HCT116 (cell line): Measurements from ENCODE around the gene PLXNB3. TPM values are rescaled to one million over a fixed set of nuclear protein-coding genes. Genes with fewer than 3 reads are reported as not detected.

Experiments used
- ATAC-seq: fragments of 200-7000 bp; cut with Tn5 transposase; 2 replicates; pipeline ENCODE4 v1.9.1; 2020; ENCODE audit warnings: mild to moderate bottlenecking, moderate library complexity
- BruUV-seq: library from RNA; stranded (reverse); fragments of 400-500 nt; replicated peaks from 2 replicates; lab custom pipeline; 2021; lab: Mats Ljungman, UMichigan
- CTCF ChIA-PET: fragments of 300-600 bp; sonication (Branson Sonifier 250); formaldehyde crosslinking; loops from one replicate; lab custom pipeline; 2021; ENCODE audit warnings: antibody characterized with exemption; lab: Charles Lee
- POLR2A ChIA-PET: fragments of 300-600, 350-600 bp; sonication (Branson Sonifier 250); formaldehyde crosslinking; loops from one replicate; lab custom pipeline; 2021; ENCODE audit warnings: antibody characterized with exemption; lab: Charles Lee
- RAD21 ChIA-PET, 2 experiments: fragments of 300-600 bp; sonication (Branson Sonifier 250); formaldehyde crosslinking; loops; one replicate each; lab custom pipeline; 2023; ENCODE audit warnings: low total read pairs in 2 of 2; ENCODE audit not compliant: uncharacterized antibody in 2 of 2, unreplicated experiment in 2 of 2, low non-redundant PET in 1 of 2; lab: Charles Lee
- DNase-seq: peaks from one replicate; pipeline ENCODE4 v3.0.0-alpha.2; 2010; ENCODE audit warnings: low read depth, low spot score
- H2AFZ ChIP-seq: fragments of 200-600 bp; shearing (Covaris generic), sonication (generic); 2 replicates; pipeline ENCODE4 v1.6.1; 2017; ENCODE audit warnings: low read depth, mixed run types, mixed read lengths, antibody characterized with exemption, low read length; ENCODE audit not compliant: poor library complexity, severe bottlenecking
- H3K27ac ChIP-seq: 2 replicates; pipeline ENCODE4 v1.5.1; 2012; ENCODE audit warnings: low read depth, low read length
- H3K27me3 ChIP-seq: fragments of 200-600 bp; sonication (generic); 2 replicates; pipeline ENCODE4 v1.6.1; 2016; ENCODE audit warnings: mixed run types, low read length, mixed read lengths; ENCODE audit not compliant: insufficient read depth
- H3K36me3 ChIP-seq, 2 experiments: fragments of 200-500 bp in 1 of 2; fragments of 200-600 bp in 1 of 2; sonication (Bioruptor generic) in 1 of 2; sonication (generic) in 1 of 2; 2 replicates each; pipeline versions ENCODE4 v1.5.1 to v1.6.1; 2014 to 2016; ENCODE audit warnings: low read length in 2 of 2, inconsistent platforms in 1 of 2, mixed read lengths in 1 of 2, mixed run types in 1 of 2; ENCODE audit not compliant: insufficient read depth in 2 of 2, control insufficient read depth in 1 of 2
- H3K4me1 ChIP-seq, 2 experiments: fragments of 200-600 bp in 1 of 2; sonication (generic) in 1 of 2; 2 replicates each; pipeline versions ENCODE4 v1.5.1 to v1.6.1; 2012 to 2017; ENCODE audit warnings: low read length in 2 of 2, inconsistent platforms in 1 of 2, mild to moderate bottlenecking in 1 of 2, mixed read lengths in 1 of 2, mixed run types in 1 of 2, moderate library complexity in 1 of 2; ENCODE audit not compliant: insufficient read depth in 2 of 2, control insufficient read depth in 1 of 2
- H3K4me2 ChIP-seq: fragments of 200-600 bp; sonication (generic); 2 replicates; pipeline ENCODE4 v1.6.1; 2017; ENCODE audit warnings: mixed run types, low read length, mixed read lengths
- H3K4me3 ChIP-seq, 2 experiments: fragments of 200-600 bp in 1 of 2; sonication (generic) in 1 of 2; replicated peaks in 1 of 2; 2 replicates each; pipeline ENCODE4 v1.5.1; 2011 to 2016; ENCODE audit warnings: low read length in 2 of 2, control low read depth in 1 of 2, low read depth in 1 of 2, mild to moderate bottlenecking in 1 of 2, mixed read lengths in 1 of 2, mixed run types in 1 of 2
- H3K79me2 ChIP-seq: fragments of 200-600 bp; sonication (generic); 2 replicates; pipeline ENCODE4 v1.6.1; 2017; ENCODE audit warnings: mild to moderate bottlenecking, mixed run types, low read length, moderate library complexity, mixed read lengths; ENCODE audit not compliant: insufficient read depth
- H3K9ac ChIP-seq: fragments of 200-600 bp; sonication (generic); 2 replicates; pipeline ENCODE4 v1.6.1; 2016; ENCODE audit warnings: low read length, mixed read lengths
- H3K9me2 ChIP-seq: fragments of 200-600 bp; sonication (generic), shearing (Covaris generic); 2 replicates; pipeline ENCODE4 v1.6.1; 2017; ENCODE audit warnings: mixed run types, mild to moderate bottlenecking, moderate library complexity; ENCODE audit not compliant: insufficient read depth
- H3K9me3 ChIP-seq, 2 experiments: fragments of 200-500 bp in 1 of 2; fragments of 200-600 bp in 1 of 2; sonication (Bioruptor generic) in 1 of 2; sonication (generic) in 1 of 2; 2 replicates each; pipeline ENCODE4 v1.6.1; 2014 to 2017; ENCODE audit warnings: low read length in 2 of 2, mixed read lengths in 2 of 2, inconsistent platforms in 1 of 2, low read depth in 1 of 2, mild to moderate bottlenecking in 1 of 2, mixed run types in 1 of 2, moderate library complexity in 1 of 2; ENCODE audit not compliant: control insufficient read depth in 1 of 2, insufficient read depth in 1 of 2
- H4K20me1 ChIP-seq: fragments of 200-600 bp; sonication (generic), shearing (Covaris generic); 2 replicates; pipeline ENCODE4 v1.6.1; 2017; ENCODE audit warnings: mixed run types, mild to moderate bottlenecking, moderate library complexity; ENCODE audit not compliant: insufficient read depth
- CBX3 ChIP-seq: IDR thresholded peaks from 2 replicates; pipeline ENCODE4 v1.6.1; 2012; ENCODE audit warnings: low read depth
- ELF1 ChIP-seq: IDR thresholded peaks from 2 replicates; pipeline ENCODE4 v1.6.1; 2012; ENCODE audit warnings: low read depth, borderline replicate concordance
- FOSL1 ChIP-seq: IDR thresholded peaks from 2 replicates; pipeline ENCODE4 v1.6.1; 2012; ENCODE audit warnings: low read depth
- JUND ChIP-seq: IDR thresholded peaks from 2 replicates; pipeline ENCODE4 v1.6.1; 2012
- POLR2A ChIP-seq: IDR thresholded peaks from 2 replicates; pipeline ENCODE4 v1.7.0; 2011; ENCODE audit warnings: borderline replicate concordance; ENCODE audit not compliant: insufficient read depth, insufficient read length; ENCODE audit errors: extremely low read depth
- POLR2AphosphoS5 ChIP-seq: IDR thresholded peaks from 2 replicates; pipeline ENCODE4 v1.6.1; 2011; ENCODE audit warnings: mild to moderate bottlenecking, low read depth, low read length, moderate library complexity
- REST ChIP-seq: IDR thresholded peaks from 2 replicates; pipeline ENCODE4 v1.6.1; 2012; ENCODE audit warnings: low read depth
- SRF ChIP-seq: IDR thresholded peaks from 2 replicates; pipeline ENCODE4 v1.6.1; 2012; ENCODE audit warnings: low read depth
- ZFX ChIP-seq: fragments of 450-650 bp; IDR thresholded peaks from 2 replicates; pipeline ENCODE4 v1.6.1; 2017
- ZNF274 ChIP-seq: fragments of 200-500 bp; sonication (Bioruptor generic); IDR thresholded peaks from 2 replicates; pipeline ENCODE4 v1.6.1; 2014; ENCODE audit warnings: mild to moderate bottlenecking, low read depth, low read length, inconsistent platforms
- intact Hi-C: fragments of 100-400 bp; cut with micrococcal nuclease; formaldehyde crosslinking; loops from 2 replicates; pipeline ENCODE4 v1.10.0; 2022
- total RNA-seq: library from RNA; stranded (reverse); gene quantifications from one replicate; pipeline ENCODE4 v1.2.1, GENCODE V29; 2021; ENCODE audit not compliant: unreplicated experiment
- TF ChIP-seq, protein P1 (sequence below), 3 experiments: fragments of 200-600 bp in 1 of 3; sonication (generic) in 1 of 3; IDR thresholded peaks in 2 of 3; conservative IDR thresholded peaks in 1 of 3; 2 replicates each; pipeline ENCODE4 v1.5.1; 2012 to 2017; ENCODE audit warnings: low read depth in 2 of 3, low read length in 2 of 3, antibody characterized with exemption in 1 of 3, borderline replicate concordance in 1 of 3, control low read depth in 1 of 3, mild to moderate bottlenecking in 1 of 3, mixed read lengths in 1 of 3, mixed run types in 1 of 3, moderate library complexity in 1 of 3; ENCODE audit not compliant: insufficient read depth in 1 of 3
- TF ChIP-seq, protein P2 (sequence below): IDR thresholded peaks from 2 replicates; pipeline ENCODE4 v1.6.1; 2012
- TF ChIP-seq, protein P3 (sequence below): IDR thresholded peaks from 2 replicates; pipeline ENCODE4 v1.6.1; 2012

The PLXNB3 gene
- total RNA-seq, 1 experiment from 2014 or later: 4.8 TPM

- intact Hi-C loops: no loop called here
- no peaks in the 10 kb centered on the region for H3K27me3 ChIP-seq
- H3K27ac ChIP-seq: peak overlapping the region; percentile 70
- H3K4me3 ChIP-seq: peak overlapping the region; percentile 64 to 70
- H3K9ac ChIP-seq: peak overlapping the region; percentile 74
- H3K9me3 ChIP-seq: no peaks in the 10 kb centered on the region
- POLR2A ChIA-PET: no interaction called here
- CTCF ChIA-PET: no interaction called here
- no peaks in the 10 kb centered on the region for H4K20me1 ChIP-seq
- peaks cover 17 to 18% of the 10 kb centered on the region in 2 experiments; a peak in 3 of 4 replicates for H3K36me3 ChIP-seq
- peaks cover 45% of the 10 kb centered on the region for H3K79me2 ChIP-seq
- no peak for TF ChIP-seq FOSL1
- TF ChIP-seq, protein P1, sequence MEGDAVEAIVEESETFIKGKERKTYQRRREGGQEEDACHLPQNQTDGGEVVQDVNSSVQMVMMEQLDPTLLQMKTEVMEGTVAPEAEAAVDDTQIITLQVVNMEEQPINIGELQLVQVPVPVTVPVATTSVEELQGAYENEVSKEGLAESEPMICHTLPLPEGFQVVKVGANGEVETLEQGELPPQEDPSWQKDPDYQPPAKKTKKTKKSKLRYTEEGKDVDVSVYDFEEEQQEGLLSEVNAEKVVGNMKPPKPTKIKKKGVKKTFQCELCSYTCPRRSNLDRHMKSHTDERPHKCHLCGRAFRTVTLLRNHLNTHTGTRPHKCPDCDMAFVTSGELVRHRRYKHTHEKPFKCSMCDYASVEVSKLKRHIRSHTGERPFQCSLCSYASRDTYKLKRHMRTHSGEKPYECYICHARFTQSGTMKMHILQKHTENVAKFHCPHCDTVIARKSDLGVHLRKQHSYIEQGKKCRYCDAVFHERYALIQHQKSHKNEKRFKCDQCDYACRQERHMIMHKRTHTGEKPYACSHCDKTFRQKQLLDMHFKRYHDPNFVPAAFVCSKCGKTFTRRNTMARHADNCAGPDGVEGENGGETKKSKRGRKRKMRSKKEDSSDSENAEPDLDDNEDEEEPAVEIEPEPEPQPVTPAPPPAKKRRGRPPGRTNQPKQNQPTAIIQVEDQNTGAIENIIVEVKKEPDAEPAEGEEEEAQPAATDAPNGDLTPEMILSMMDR (IDR thresholded peaks at IDR 0.05 in 2 of 3, conservative IDR thresholded peaks at IDR 0.05 in 1 of 3; ENCODE audit: borderline replicate concordance in 1 of 3, insufficient read depth in 1 of 3, low read depth in 2 of 3, low read length in 2 of 3): peak in 2 of 3 experiments; percentile 45 to 51; a peak in 4 of 6 replicates
- peak; percentile 62 for TF ChIP-seq ZFX
- TF ChIP-seq ZNF274: no peak
- no peak for TF ChIP-seq JUND
- TF ChIP-seq ELF1: no peak
- no peak for TF ChIP-seq POLR2A
- TF ChIP-seq POLR2AphosphoS5: peak; percentile 9; the same call in 1 of the 2 replicates
- TF ChIP-seq REST: no peak
- no peak for TF ChIP-seq SRF
- TF ChIP-seq, protein P2, sequence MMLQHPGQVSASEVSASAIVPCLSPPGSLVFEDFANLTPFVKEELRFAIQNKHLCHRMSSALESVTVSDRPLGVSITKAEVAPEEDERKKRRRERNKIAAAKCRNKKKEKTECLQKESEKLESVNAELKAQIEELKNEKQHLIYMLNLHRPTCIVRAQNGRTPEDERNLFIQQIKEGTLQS: no peak
- TF ChIP-seq, protein P3, sequence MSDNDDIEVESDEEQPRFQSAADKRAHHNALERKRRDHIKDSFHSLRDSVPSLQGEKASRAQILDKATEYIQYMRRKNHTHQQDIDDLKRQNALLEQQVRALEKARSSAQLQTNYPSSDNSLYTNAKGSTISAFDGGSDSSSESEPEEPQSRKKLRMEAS: no peak
- no peak for TF ChIP-seq CBX3
- RAD21 ChIA-PET: no interaction called here
- H3K9me2 ChIP-seq: no peaks in the 10 kb centered on the region
- peak overlapping the region; percentile 84 for H3K4me2 ChIP-seq
- no TSS peak for BruUV-seq
- no peak overlapping the region for H2AFZ ChIP-seq
- ATAC-seq (peak; percentile 60), DNase-seq (no peak)
- H3K4me1 ChIP-seq: peaks cover 39 to 45% of the 10 kb centered on the region in 2 experiments
These were observed 40.4 kb upstream of the PLXNB3 start for GRCh38 chrX:153723351-153724251.
